A549 (cell line): ENCODE data around the gene NPY1R. TPM values are rescaled to one million over a fixed set of nuclear protein-coding genes. Genes with fewer than 3 reads are reported as not detected.

Source experiments
- polyA plus RNA-seq, 4 experiments: library from polyadenylated mRNA; depleted of rRNA in 3 of 4; stranded (reverse); fragments of >200 nt; fragmentation: RNase III in 1 of 4; extraction: RNeasy Plus Mini Kit Qiagen cat#74134 plus additional on column Dnase treatment in 1 of 4; gene quantifications; 2 replicates in 3 of 4; 3 replicates in 1 of 4; pipeline ENCODE4 v1.2.3, GENCODE V29; 2011 to 2017

NPY1R gene
- polyA plus RNA-seq, 2 of the 4 experiments (the other 2 are of a cell fraction): 0.14 to 0.23 TPM

Other genes starting within 250 kb of the NPY1R start
- gene NAF1, start 165.7 kb downstream of the NPY1R start, polyA plus RNA-seq (2011; rRNA removed): 13.2 and 18.7 TPM in 2 replicates
- gene NAF1, start 165.7 kb downstream of the NPY1R start, polyA plus RNA-seq (2017; fragmentation: RNase III; extraction: RNeasy Plus Mini Kit Qiagen cat#74134 plus additional on column Dnase treatment): 13.0 to 13.7 TPM (median 13.6 TPM) in 3 replicates
- 0.11 and 0.13 TPM in 2 replicates for gene NPY5R, start 11.3 kb upstream of the NPY1R start, polyA plus RNA-seq (2011; rRNA removed)
- gene NPY5R, start 11.3 kb upstream of the NPY1R start, polyA plus RNA-seq (2017; fragmentation: RNase III; extraction: RNeasy Plus Mini Kit Qiagen cat#74134 plus additional on column Dnase treatment): not detected in 3 replicates
- gene TKTL2, start 141.2 kb upstream of the NPY1R start, polyA plus RNA-seq (2011; rRNA removed): not detected in 2 replicates
- not detected in 3 replicates for gene TKTL2, start 141.2 kb upstream of the NPY1R start, polyA plus RNA-seq (2017; fragmentation: RNase III; extraction: RNeasy Plus Mini Kit Qiagen cat#74134 plus additional on column Dnase treatment)
- 14.2 and 28.5 TPM in 2 replicates for gene TMA16, start 162.1 kb upstream of the NPY1R start, polyA plus RNA-seq (2011; rRNA removed)
- 36.1 to 39.2 TPM (median 37.0 TPM) in 3 replicates for gene TMA16, start 162.1 kb upstream of the NPY1R start, polyA plus RNA-seq (2017; fragmentation: RNase III; extraction: RNeasy Plus Mini Kit Qiagen cat#74134 plus additional on column Dnase treatment)